HepG2 (cell line): ENCODE results near the gene ARHGAP25. TPM values are rescaled to one million over a fixed set of nuclear protein-coding genes. Genes with fewer than 3 reads are reported as not detected.

Experiments used
- ATAC-seq: fragments of 200-7000 bp; cut with Tn5 transposase; 3 replicates; pipeline ENCODE4 v1.9.1; 2020; ENCODE audit warnings: mild to moderate bottlenecking, moderate library complexity
- BruUV-seq: library from RNA; stranded (reverse); fragments of 400-500 nt; replicated peaks from 2 replicates; lab custom pipeline; 2021; lab: Mats Ljungman, UMichigan
- CTCF ChIA-PET: fragments of 300-600 bp; formaldehyde crosslinking; extraction: SDS; loops from one replicate; lab custom pipeline; 2021; ENCODE audit warnings: low total read pairs, inconsistent platforms, low intra/inter-chr PET ratio; lab: Yijun Ruan, JAX
- POLR2A ChIA-PET: fragments of 350-600 bp; sonication (Branson Sonifier 250); formaldehyde crosslinking; loops from one replicate; lab custom pipeline; 2020; ENCODE audit warnings: antibody characterized with exemption, inconsistent platforms; lab: Yijun Ruan, JAX
- DNase-seq: peaks from one replicate; pipeline ENCODE4 v3.0.0-alpha.2; 2015; ENCODE audit warnings: low spot score
- FAIRE-seq: peaks from 3 replicates; lab custom pipeline; 2011; peaks lifted over from hg19 to GRCh38; lab: Jason Lieb, UNC
- H2AFZ ChIP-seq: one replicate; pipeline ENCODE4 v1.6.1; 2011; ENCODE audit warnings: low read length, inconsistent platforms
- H3K27ac ChIP-seq: fragments of 300-600 bp; 3 replicates; pipeline ENCODE4 v1.8.0; 2011; ENCODE audit warnings: mixed run types, mild to moderate bottlenecking, mixed read lengths, low read length, inconsistent platforms; ENCODE audit not compliant: insufficient read depth; ENCODE audit errors: extremely low read length
- H3K27me3 ChIP-seq, 2 experiments: fragments of 200-600 bp in 1 of 2; 2 replicates in 1 of 2; 3 replicates in 1 of 2; pipeline versions ENCODE4 v1.6.0 to v1.8.0; 2011; ENCODE audit warnings: low read length in 2 of 2, mild to moderate bottlenecking in 2 of 2, moderate library complexity in 2 of 2, inconsistent platforms in 1 of 2; ENCODE audit not compliant: insufficient read depth in 2 of 2, control insufficient read depth in 1 of 2
- H3K36me3 ChIP-seq, 2 experiments: fragments of 200-600 bp in 1 of 2; replicated peaks in 1 of 2; 2 replicates in 1 of 2; 3 replicates in 1 of 2; pipeline versions ENCODE4 v1.5.1 to v1.8.0; 2011; ENCODE audit warnings: low read length in 2 of 2, inconsistent platforms in 1 of 2; ENCODE audit not compliant: insufficient read depth in 2 of 2, control insufficient read depth in 1 of 2
- H3K4me1 ChIP-seq: 2 replicates; pipeline ENCODE4 v1.5.1; 2012; ENCODE audit warnings: low read length, inconsistent platforms; ENCODE audit not compliant: insufficient read depth
- H3K4me2 ChIP-seq: 2 replicates; pipeline ENCODE4 v1.6.0; 2011; ENCODE audit warnings: low read depth, low read length, inconsistent platforms
- H3K4me3 ChIP-seq, 3 experiments: fragments of 200-600 bp in 1 of 3; sonication (generic), shearing (Covaris generic) in 1 of 3; replicated peaks in 1 of 3; 2 replicates each; pipeline ENCODE4 v1.5.1; 2011 to 2016; ENCODE audit warnings: low read length in 3 of 3, inconsistent platforms in 2 of 3, low read depth in 2 of 3, mild to moderate bottlenecking in 2 of 3, control low read depth in 1 of 3, mixed read lengths in 1 of 3; ENCODE audit not compliant: insufficient read depth in 1 of 3
- H3K79me2 ChIP-seq: one replicate; pipeline ENCODE4 v1.6.1; 2011; ENCODE audit warnings: low read length, inconsistent platforms; ENCODE audit not compliant: insufficient read depth
- H3K9ac ChIP-seq: 2 replicates; pipeline ENCODE4 v1.6.0; 2011; ENCODE audit warnings: mild to moderate bottlenecking, low read depth, low read length, inconsistent platforms; ENCODE audit not compliant: insufficient read depth
- H3K9me3 ChIP-seq: 2 replicates; pipeline ENCODE4 v1.5.1; 2012; ENCODE audit warnings: mild to moderate bottlenecking, low read length
- H4K20me1 ChIP-seq: 2 replicates; pipeline ENCODE4 v1.6.0; 2011; ENCODE audit warnings: inconsistent platforms, mild to moderate bottlenecking, low read length, moderate library complexity; ENCODE audit not compliant: insufficient read depth
- AHR ChIP-seq: IDR thresholded peaks from 2 replicates; pipeline ENCODE4 v1.6.1; 2018; ENCODE audit warnings: missing genetic modification reagents, missing compliant biosample characterization
- EED ChIP-seq: sonication (generic); formaldehyde crosslinking; IDR thresholded peaks from 2 replicates; pipeline ENCODE4 v1.5.0; 2020; ENCODE audit warnings: mild to moderate bottlenecking, missing genetic modification reagents
- FOXP4 ChIP-seq: sonication (generic); formaldehyde crosslinking; IDR thresholded peaks from 2 replicates; pipeline ENCODE4 v1.4.0; 2020; ENCODE audit warnings: missing genetic modification reagents
- IKZF4 ChIP-seq: sonication (generic); formaldehyde crosslinking; IDR thresholded peaks from 2 replicates; pipeline ENCODE4 v1.5.1; 2020; ENCODE audit warnings: borderline replicate concordance, mild to moderate bottlenecking, low read depth, missing genetic modification reagents; ENCODE audit errors: not compliant biosample characterization
- MAFF ChIP-seq: IDR thresholded peaks from 2 replicates; pipeline ENCODE4 v1.6.1; 2011; ENCODE audit warnings: low read depth, low read length, improper control_type of control experiment
- SETDB1 ChIP-seq: sonication (generic); formaldehyde crosslinking; IDR thresholded peaks from 2 replicates; pipeline ENCODE4 v1.5.1; 2020; ENCODE audit warnings: missing genetic modification reagents, mild to moderate bottlenecking, borderline replicate concordance
- SNAPC2 ChIP-seq: sonication (generic); formaldehyde crosslinking; IDR thresholded peaks from 2 replicates; pipeline ENCODE4 v1.8.1; 2022; ENCODE audit warnings: mild to moderate bottlenecking, missing genetic modification reagents
- UBTF ChIP-seq: sonication (generic); formaldehyde crosslinking; IDR thresholded peaks from 2 replicates; pipeline ENCODE4 v1.4.0; 2020; ENCODE audit warnings: mild to moderate bottlenecking, missing genetic modification reagents
- WGBS: methylation state at CpG from one replicate; pipeline ENCODE4 v1.1.6; 2017; ENCODE audit warnings: low lambda C conversion rate; 5-methylcytosine and 5-hydroxymethylcytosine counted together
- in situ Hi-C: cut with HindIII; loops from 2 replicates; pipeline ENCODE4 v1.10.0; 2017; ENCODE audit warnings: low pct_unique_long_range_greater_than_20kb; ENCODE audit not compliant: extremely low pct_ligation_motif_present
- intact Hi-C: fragments of 100-400 bp; cut with micrococcal nuclease; formaldehyde crosslinking; loops from one replicate; pipeline ENCODE4 v1.10.0; 2022; ENCODE audit not compliant: unreplicated experiment
- polyA plus RNA-seq, 8 experiments: library from polyadenylated mRNA; depleted of rRNA in 3 of 8; stranded (reverse) in 7 of 8; unstranded in 1 of 8; fragments of >200 nt; fragmentation: Illumina TruSeq in 4 of 8; extraction: Trizol in 4 of 8; gene quantifications; 2 replicates each; pipeline versions ENCODE4 v1.2.1 to v1.2.3, GENCODE V29; 2011 to 2016; ENCODE audit warnings: low read depth in 4 of 8, missing spikeins in 1 of 8, mixed read lengths in 1 of 8; ENCODE audit not compliant: insufficient read depth in 1 of 8
- total RNA-seq, 5 experiments: library from RNA; depleted of rRNA; stranded (reverse); fragments of >200 nt; fragmentation: Illumina TruSeq; extraction: Trizol; gene quantifications; 2 replicates each; pipeline ENCODE4 v1.2.3, GENCODE V29; 2016; ENCODE audit warnings: low read depth in 1 of 5

ARHGAP25 gene
- total and polyA plus RNA-seq, 2 of the 13 experiments (the other 11 are each of a cell fraction or from before 2014, with no cell fraction given) = not detected

DNA sequence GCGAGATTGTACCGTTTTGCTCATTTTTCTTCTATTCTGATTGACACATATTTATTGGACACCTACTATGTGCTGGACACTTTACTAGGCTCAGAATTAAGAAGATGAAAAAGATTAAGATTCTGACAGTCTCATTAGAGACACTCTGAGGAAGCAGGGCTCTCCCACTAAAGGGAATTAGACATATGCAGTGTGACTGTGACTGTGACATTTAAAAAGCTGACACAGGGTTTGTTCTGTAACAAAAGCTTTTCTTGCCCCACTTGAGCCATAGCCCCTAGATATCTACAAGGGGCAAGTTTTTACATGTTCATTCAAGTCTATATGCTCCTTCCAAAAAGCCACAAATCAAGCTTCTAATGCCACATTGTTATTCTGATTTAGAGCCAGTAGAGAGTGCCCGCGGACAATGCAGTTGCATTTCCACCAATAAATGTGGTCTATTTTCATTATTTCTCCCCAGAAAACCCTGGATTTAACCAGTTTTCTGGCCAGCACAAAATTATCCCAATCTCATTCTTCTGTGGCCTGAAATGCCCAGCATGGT is 9.8 kb downstream of the ARHGAP25 start:
- intact Hi-C loops (no loop called here), in situ Hi-C loops (no loop called here)

DNA sequence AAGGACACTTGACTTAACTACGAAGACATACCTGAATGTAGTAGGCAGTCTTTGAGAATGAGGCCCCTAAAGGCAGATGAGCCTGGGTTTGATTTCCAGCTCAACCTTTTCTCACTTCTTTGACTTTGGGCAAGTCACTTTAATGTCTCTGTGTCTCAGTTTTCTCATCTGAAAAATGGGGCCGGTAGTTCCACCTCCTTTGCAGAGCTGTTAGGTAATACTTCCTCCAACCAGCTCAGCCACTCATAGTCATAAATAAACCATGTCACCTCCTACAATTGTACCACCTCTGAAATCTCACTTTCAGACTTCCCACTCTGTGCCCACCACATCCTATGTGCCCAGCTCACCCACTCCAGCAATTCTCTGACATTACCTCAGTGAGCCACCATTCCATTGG is 10.4 kb downstream of the ARHGAP25 start:
- no peak overlapping the region for H3K4me2 ChIP-seq
- no peaks in the 10 kb centered on the region for H3K9me3 ChIP-seq
- no peaks in the 10 kb centered on the region for H4K20me1 ChIP-seq
- ATAC-seq (no peak), FAIRE-seq (no peak), DNase-seq (no peak)
- no peak overlapping the region for H3K27ac ChIP-seq
- ChIA-PET CTCF (no interaction called here), POLR2A (no interaction called here)
- peaks cover 1 to 25% of the 10 kb centered on the region in 2 experiments; a peak in 2 of 5 replicates for H3K27me3 ChIP-seq
- 16% methylated on average over 2 of the region's 2 CpGs for WGBS
- BruUV-seq = no TSS peak
- no peaks in the 10 kb centered on the region for H3K36me3 ChIP-seq
- in situ Hi-C loops = no loop called here
- H3K4me1 ChIP-seq = no peaks in the 10 kb centered on the region
- H3K79me2 ChIP-seq = no peaks in the 10 kb centered on the region
- intact Hi-C loops = no loop called here
- H3K9ac ChIP-seq = no peak overlapping the region
- no peak overlapping the region for H3K4me3 ChIP-seq
- H2AFZ ChIP-seq = no peak overlapping the region
- no peak for TF ChIP-seq EED (CRISPR knock-in tag)
- no peak for TF ChIP-seq AHR (CRISPR knock-in tag)
- TF ChIP-seq SNAPC2 (CRISPR knock-in tag) = no peak
- no peak for TF ChIP-seq MAFF
- no peak for TF ChIP-seq UBTF (CRISPR knock-in tag)
- no peak for TF ChIP-seq SETDB1 (CRISPR knock-in tag)
- TF ChIP-seq IKZF4 (CRISPR knock-in tag) = no peak

More for the DNA sequence above, 9.8 kb downstream of the ARHGAP25 start:
- FAIRE-seq (no peak), DNase-seq (no peak), ATAC-seq (no peak)
- Histone ChIP-seq H3K9ac (no peak overlapping the region), H4K20me1 (no peaks in the 10 kb centered on the region), H3K4me3 (no peak overlapping the region), H3K79me2 (no peaks in the 10 kb centered on the region), H3K4me2 (no peak overlapping the region), H3K36me3 (no peaks in the 10 kb centered on the region), H3K27ac (no peak overlapping the region), H3K27me3 (peaks cover 1 to 25% of the 10 kb centered on the region in 2 experiments; a peak in 2 of 5 replicates), H2AFZ (no peak overlapping the region), H3K9me3 (no peaks in the 10 kb centered on the region), H3K4me1 (no peaks in the 10 kb centered on the region)
- POLR2A ChIA-PET = no interaction called here
- WGBS = 31% methylated on average over 4 of the region's 4 CpGs
- CTCF ChIA-PET = no interaction called here
- BruUV-seq = no TSS peak
- no peak for TF ChIP-seq FOXP4 (CRISPR knock-in tag)
